Stimulated activated CD8-positive, alpha-beta memory T cell treated with anti-CD3 and anti-CD28 coated beads, Interleukin-4, amount 100 ng/mL, for 4 hours (primary cell): ENCODE data around the gene ANTXRL.
"Not testable (repeated sequence)": the region's sequence is repeated elsewhere in the genome, so short reads cannot be mapped to it uniquely, and the experiment has no call there.

Source experiments
- DNase-seq, 2 donors: peaks; one replicate each; pipeline ENCODE4 v3.0.0-alpha.2; 2020; ENCODE audit warnings: low read depth in 2 of 2, low spot score in 1 of 2

The ANTXRL gene

GRCh38 chr10:46293832-46294640, 7.2 kb downstream of the ANTXRL start:
- DNase-seq: no peak

- no peak for DNase-seq
These were observed 7.9 kb downstream of the ANTXRL start for GRCh38 chr10:46294641-46295220.

DNA sequence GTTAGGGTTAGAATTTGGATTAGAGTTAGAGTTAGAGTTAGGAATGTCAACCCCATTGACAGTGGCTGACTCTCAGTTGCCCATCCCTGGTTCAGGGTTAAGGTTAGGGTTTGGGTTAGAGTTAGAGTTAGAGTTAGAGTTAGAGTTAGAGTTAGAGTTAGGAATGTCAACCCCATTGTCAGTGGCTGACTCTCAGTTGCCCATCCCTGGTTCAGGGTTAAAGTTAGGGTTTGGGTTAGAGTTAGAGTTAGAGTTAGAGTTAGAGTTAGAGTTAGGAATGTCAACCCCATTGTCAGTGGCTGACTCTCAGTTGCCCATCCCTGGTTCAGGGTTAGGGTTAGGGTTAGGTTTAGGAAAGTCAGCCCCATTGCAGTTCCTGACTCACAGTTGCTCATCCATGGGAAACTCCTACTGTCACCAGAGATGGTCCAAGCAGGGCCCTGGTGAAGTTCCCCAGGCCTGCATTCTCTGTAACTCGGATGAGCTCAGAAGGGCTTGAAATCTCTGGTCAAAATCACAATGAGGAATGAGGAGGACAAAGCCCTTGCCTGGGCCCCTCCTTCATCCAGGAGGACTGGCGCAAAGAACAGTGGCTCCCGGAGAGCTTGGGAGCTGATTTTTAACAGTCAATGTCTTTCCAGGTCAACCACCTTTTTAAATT, 8.7 kb downstream of the ANTXRL start:
- DNase-seq: not testable (repeated sequence)

- DNase-seq: not testable (repeated sequence)
These were observed 9.3 kb downstream of the ANTXRL start for GRCh38 chr10:46296086-46296485.

- DNase-seq: no peak
These were observed 9.9 kb downstream of the ANTXRL start for GRCh38 chr10:46296641-46297141.

- DNase-seq: no peak
These were observed 10.8 kb downstream of the ANTXRL start for GRCh38 chr10:46297406-46298204.

- no peak for DNase-seq
These were observed 11.9 kb downstream of the ANTXRL start for GRCh38 chr10:46298477-46299285.

DNA sequence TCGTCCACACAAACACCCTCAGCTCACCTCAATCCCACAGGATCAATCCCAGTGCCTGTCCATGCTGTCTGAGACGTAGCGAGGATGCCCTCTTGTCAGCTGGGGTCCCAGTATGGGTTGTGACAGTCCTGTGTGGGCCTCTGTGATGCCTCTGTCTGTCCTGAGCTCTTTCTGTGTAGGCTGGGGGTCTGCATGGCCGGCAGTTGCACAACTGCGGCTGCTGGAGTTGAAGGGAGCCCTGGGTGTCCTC, 12.4 kb downstream of the ANTXRL start:
- DNase-seq: no peak

DNA sequence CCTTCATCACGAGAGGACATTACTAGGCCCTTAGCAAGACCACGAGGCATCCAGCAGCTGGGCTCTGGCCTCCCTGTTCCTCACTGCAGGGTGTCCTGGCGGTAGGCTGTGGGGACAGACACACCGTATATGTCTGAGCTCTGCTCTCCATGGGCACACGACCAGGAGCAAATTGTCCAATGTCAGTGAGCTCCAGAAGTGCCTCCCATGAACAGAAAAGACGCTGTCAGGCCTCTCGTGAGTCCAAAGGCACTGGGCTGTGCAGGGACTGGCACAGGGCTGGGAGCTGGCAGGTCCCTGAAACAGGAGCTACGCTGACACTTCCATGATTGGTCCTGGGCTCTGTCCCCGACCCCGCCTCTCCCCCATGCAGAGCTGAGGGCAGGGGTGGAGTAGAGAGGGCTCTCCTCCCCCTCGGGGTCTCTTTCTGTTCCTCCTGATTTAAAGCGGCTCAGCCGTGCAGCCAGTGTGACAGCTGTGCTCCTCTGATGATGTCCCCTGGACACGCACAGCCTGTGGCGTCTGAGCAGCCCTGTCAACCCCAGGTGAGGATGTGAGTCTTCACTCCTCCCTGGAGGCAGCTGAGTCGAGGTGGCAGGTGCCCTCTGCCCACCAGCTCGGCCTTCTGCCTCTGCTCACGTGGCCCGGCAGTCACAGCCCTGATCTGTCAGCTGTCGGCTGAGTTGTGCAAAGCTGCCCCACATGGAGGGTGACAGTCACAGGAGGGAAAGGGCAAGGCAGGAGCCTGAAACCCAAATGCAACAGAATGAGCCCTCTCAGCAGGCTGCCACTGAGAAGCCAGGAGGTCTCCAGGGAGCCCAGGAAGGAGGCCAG, 13.0 kb downstream of the ANTXRL start:
- no peak for DNase-seq

GRCh38 chr10:46300370-46300711, 13.5 kb downstream of the ANTXRL start:
- DNase-seq: not testable (repeated sequence)

DNA sequence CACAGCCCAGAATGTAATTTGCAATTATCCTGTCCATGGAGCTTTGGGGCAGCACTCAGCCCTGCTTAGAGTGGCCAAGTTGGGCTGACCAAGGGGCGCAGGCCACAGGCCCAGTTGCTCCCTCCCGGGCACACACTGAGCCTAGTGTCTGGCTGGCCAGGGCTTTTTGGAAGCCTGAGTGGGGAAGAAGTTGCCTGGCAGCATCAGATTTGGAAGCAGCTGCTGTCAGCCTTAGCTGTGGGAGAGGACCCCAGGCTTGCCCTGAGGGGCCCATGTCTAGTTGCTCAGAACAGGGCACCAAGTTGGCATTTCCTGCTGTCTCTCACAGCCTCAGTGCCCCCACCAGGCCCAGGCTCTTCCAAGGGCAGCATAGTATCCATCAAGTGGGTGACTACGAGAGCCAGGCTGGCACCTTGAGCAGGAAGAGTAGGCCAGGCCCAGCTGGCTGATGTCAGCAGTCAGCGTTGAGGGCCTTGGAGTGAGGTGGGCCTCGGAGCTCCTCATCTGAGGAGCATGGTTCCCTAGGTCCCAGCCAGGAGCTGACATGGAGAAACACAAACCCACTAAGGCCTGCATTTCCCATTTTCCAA, 14.4 kb downstream of the ANTXRL start:
- no peak for DNase-seq

GRCh38 chr10:46301721-46302479, 15.1 kb downstream of the ANTXRL start:
- DNase-seq: no peak

GRCh38 chr10:46302765-46303352, 16.1 kb downstream of the ANTXRL start:
- not testable (repeated sequence) for DNase-seq

GRCh38 chr10:46304062-46304461, 17.3 kb downstream of the ANTXRL start:
- DNase-seq: no peak

DNA sequence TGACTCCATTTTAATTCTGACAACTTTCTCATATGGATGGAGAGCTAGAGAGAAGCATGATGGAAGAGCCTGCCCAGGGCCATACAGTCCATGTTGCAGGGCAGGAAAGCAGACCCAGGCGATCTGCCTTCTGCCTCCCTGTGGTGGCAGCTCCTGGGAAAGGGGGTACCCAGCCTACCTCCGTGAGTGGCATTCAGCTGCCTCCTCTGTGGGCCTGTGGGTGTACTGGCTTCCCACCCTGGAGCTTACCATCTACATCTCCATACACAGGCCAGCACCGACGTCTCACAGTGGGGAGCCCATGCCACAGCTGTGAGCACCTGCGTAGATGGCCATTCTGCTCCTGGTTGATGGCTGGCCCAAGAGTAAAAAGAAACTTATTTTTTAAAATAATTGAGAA, 17.9 kb downstream of the ANTXRL start:
- not testable (repeated sequence) for DNase-seq

DNA sequence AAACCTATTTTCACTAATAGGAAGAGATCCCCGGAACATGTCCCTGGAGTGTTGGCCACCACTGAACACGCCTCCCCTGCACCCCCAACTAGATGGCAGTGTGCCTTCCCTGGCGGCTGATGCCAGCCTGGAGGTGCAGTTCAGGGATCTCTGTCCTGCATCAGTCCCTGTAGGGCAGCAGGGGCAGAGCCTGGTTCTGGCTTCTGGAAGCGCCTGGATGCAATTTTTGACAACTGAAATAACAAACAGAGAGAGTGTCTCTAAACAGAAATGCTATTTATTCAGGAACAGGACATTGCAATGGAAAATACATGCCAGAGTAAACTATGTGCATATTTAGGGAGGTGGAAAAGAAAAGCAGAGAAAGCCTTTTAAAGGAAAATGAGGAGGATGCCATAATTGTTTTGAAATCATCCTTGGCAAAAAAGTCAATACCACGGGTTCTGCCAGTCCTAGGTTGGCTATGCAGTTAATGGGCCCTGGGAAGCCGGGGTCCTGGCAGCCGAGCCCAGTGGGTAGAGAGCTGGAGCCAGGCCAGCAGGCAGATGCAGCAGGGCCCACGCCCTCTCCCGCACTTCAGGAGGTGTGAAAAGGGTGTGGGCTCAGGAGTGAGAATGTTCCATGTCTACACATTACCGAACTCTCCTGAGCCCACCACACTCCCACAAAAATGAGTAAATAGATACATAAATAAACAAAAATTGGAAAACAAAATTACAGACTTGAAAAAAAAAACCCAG, 18.5 kb downstream of the ANTXRL start:
- DNase-seq: no peak

GRCh38 chr10:46305986-46306385, 19.2 kb downstream of the ANTXRL start:
- DNase-seq: no peak
